Activated CD8-positive, alpha-beta memory T cell treated with anti-CD3 and anti-CD28 coated beads, Interleukin-2, amount 50 U/mL, for 1 hour (primary cell): ENCODE measurements around the gene HOMER1.

ENCODE experiments used
- DNase-seq: peaks from one replicate; pipeline ENCODE4 v3.0.0-alpha.2; 2020; ENCODE audit errors: extremely low read depth

The HOMER1 gene, protein sequence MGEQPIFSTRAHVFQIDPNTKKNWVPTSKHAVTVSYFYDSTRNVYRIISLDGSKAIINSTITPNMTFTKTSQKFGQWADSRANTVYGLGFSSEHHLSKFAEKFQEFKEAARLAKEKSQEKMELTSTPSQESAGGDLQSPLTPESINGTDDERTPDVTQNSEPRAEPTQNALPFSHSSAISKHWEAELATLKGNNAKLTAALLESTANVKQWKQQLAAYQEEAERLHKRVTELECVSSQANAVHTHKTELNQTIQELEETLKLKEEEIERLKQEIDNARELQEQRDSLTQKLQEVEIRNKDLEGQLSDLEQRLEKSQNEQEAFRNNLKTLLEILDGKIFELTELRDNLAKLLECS

DNA sequence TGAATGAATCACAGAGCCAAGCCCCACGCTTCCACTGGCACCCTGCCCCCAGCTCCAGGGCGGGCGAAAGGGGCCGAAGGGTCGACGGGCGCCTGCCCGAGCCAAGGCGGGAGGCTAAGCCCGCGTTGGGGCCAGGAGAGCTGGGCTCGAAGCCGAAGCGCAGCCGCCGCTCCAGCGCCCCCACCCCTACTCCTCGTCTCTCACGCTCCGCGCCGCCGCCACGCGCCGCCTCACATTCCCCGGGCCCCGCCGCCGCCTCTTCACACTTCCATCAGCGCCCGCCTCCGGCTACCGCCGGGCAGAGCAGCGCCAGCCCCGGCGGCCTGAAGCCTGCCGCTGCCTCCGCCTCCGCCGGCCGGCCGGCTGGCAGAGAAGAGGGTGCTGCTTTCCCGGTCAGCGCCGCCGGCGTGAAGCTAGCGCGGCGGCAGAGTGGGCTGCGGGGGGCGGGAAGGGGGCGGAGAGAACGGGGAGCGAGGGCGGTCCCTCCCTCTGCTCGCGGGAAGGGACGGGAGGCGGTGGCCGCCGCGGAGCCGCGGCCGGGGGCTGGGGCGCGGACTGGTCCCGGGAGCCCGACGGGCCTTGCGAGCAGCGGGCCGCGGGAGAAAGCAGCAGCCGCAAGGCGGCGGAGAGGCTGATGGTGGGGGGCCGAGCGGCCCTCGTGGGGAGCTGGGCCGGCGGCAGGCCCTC, at the start of gene HOMER1:
Gene HOMER1, minus strand, starts transcription at position 431 of the 687 bp plus-strand sequence. CDS start 1,360 bp downstream, outside the sequence.
- DNase-seq = peak; percentile 28

DNA sequence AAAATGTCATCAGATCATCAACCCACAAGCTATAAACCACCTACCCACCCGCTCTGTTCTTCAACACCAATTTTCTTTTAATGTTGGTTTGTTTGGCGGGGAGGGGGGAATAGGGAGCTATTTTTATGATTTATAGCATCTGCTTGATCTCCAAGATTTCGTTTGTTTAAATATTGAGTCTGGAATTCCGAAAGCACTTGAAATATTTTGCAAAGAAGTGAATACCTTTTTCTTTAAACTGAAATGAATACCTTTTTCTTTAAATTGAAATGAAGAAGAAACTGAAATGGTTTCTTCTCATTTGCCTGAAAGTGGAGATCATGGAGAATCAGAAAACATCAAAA, 49.3 kb upstream of the HOMER1 start:
- DNase-seq = no peak

DNA sequence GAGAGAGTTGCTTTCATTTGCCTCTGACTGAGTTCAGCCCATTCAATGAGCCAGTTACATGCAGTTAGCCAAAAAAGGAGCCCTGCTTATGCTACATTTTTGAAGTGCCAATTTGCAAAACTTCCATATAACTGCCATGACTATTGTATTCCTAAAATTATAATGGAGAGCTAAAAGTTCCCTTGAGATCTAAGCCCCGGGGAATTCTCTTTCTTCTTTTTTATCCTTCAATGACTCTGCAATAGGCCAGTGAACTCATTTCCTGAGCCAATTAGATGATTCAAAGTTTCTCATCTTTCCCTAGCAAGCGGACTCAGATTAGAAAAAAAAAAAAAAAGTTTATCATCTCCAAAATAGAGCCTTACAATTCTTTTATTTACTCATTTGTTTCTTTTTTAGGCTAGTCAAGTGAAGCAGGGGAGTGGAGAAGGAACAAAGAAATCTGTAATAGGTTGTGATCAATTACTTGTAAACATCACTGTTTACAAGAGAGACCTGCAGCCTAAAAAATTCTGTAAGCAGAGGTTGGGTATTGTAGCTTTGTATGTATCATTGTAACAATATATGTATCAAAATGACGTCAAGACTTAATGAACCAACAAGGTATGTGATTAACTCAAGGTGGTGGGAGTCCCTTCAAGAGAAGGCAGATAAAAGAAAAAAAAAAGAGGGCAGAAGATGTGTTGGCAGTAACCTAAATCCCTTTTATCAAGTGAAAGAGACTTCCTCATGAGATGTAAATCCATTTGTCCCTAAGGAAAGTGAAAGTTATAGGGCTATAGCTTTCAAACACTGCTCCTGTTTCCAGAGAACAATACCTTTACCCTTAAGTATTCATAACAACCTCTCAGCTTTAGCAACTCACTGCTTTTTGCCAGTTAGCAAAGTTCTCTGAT, 48.7 kb upstream of the HOMER1 start:
- DNase-seq = no peak

DNA sequence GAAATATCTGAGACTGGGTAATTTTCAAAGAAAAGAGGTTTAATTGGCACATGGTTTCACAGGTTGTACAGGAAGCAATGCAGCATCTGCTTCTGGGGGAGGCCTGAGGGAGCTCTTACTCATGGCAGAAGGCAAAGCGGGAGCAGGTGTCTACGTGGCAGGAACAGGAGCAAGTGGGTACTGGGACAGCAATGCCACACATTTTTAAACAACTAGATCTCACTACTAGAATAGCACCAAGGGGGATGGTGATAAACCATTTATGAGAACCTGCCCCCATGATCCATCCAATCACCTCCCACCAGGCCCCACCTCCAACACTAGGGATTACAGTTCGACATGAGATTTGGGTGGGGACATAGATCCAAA, 47.6 kb upstream of the HOMER1 start:
- no peak for DNase-seq

DNA sequence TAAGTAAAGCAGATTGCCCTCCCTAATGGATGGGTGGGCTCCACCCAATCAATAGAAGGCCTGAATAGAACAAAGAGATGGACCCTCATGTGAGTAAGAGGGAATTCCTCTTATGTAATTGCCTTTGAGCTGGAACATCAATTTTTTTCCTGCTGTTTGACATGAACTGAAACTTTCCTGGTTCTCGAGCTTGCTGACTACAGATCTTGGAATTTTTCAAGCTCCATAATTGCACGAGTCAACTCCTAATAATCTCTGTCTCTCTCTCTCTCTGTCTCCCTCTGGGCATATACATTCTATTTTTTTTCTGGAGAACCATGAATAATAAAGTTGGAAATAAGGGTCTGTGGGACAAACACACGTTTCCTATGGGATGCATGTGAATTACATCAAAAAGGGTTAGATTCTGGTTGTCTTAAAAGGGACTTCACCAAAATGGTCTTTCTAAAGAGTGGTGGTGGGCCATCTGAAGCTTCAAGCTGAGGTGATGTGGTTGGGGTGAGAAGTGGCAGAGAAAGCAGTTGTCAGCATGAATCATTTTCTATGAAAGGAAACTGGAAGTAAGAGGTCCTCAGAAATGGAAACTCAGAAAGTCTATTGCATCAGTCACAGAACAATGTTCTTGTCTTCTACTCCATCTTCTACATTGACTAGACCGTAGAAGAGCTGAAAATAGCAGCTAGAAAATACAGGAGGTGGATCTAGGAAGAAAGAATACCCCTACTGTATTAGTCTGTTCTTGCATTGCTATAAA, 47.0 kb upstream of the HOMER1 start:
- DNase-seq = no peak

DNA sequence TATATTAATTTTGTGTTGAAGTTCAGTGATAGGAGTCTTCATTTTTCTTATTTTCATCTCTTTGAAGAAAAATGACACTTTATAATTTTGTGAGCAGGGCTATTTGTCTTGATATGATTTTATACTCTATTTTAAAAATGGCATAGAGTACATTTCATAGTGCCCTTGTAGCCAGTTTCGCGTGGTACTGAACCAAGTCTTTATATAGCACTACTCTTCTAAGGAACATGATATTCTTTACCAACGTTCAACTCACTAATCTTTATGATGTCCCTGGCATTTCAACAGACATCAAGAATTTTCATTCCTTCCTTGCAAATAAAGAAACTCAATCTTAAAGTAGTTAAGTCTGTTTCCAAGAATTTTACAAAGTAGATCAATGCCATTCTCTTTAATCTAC, 41.5 kb upstream of the HOMER1 start:
- no peak for DNase-seq

DNA sequence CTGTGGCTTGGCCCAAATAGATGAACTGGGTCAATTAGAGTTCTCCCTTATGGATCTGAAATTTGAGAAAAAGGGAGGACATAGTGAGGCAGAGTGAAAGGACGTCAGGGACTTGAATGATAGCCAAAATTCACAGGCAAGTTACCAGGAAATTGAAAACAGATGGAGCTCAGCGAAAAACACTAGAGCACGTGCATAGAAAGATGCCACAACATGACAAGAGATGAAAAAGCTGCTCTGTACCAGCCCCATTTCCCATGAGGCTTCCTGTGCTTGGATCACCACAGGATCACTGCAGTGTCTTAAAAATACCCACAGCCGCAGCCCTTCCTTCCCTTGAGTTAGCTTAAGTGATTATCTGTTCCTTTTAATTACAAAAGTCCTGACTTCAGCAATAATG, 39.0 kb upstream of the HOMER1 start:
- DNase-seq = no peak

DNA sequence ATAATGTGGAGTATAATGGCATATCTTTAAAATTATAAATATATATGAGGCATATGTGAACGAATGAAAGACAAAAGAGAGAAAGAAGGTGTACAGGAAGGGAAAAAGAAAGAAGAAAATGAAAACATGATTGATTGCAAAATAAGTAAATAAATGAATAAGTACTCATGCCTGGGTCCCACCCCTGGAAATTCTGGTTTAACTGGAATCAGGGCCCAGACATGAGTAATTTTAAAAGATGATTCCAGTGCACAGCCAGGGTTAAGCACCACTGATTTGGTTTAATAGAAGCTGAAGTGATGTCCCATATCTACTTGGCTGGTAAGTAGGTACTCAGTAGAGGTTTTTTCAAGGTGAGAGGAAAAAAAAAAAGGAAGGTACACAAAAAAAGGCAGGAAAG, 34.0 kb upstream of the HOMER1 start:
- DNase-seq = no peak

DNA sequence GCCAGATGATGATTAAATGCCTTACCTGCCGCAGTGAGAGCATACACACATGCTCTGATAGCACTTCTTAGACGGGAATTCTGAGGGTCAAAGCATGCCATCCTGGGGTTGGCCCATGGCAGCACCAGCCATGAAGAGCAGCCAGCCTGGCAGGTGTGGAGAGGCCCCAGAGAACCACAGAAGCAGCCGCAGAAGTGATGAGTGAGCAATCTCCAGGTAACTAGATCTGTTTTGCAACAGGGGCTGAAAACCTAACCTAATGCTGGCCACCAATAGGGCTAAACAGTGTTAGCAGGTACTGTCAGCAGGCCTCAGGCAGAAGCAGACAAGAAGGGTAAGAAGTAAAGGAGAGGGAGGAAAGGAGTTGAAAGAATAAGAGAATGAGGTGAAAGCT, 33.5 kb upstream of the HOMER1 start:
- no peak for DNase-seq

DNA sequence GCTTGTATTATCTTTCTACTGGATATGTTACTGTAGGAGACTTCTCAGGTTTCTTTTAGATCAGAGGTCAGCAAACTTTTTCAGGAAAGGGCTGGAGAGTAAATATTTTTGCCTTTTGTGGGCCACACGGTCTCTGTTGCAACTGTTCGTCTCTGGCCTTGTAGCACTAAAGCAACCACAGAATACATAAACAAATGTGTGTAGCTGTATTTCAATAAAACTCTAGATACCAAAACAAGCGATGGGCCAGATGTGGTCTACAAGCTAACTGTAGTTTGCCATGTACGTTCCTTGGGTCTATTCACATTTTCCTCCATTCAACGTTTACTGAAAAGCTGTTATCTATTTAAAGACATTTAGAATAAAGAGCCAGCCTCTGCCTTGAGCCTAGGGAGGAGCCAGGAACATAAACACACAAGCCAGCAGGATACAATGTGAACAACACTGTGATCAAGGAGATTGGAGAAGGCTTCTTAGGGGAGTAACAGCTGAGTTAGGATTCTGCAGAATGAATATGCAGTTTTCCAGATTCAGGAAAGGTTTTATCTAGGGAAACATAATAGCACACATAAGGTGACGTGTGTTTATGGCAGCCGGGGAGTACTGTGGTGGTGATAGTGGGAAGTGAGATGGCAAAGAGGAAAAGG, 33.0 kb upstream of the HOMER1 start:
- DNase-seq = no peak

DNA sequence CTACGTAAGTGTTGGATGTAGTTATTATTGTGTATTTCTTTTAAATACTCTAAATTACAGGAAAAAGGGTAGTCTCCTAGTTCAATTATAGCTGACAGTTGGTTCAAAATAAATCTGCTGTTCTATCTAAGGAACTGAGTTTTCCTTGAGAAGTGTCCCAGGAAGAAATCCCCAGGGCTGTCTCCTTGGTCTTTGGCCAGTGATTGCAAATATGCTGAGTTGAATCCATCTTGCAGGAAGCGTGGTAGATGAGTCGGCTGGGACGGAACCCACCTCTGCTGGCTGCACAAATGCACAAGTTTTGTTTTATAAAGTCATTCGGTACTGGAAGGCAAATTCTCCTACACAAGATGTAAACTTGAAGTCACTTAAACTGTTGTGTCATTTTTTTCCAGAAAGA, 30.2 kb upstream of the HOMER1 start:
- DNase-seq = no peak

DNA sequence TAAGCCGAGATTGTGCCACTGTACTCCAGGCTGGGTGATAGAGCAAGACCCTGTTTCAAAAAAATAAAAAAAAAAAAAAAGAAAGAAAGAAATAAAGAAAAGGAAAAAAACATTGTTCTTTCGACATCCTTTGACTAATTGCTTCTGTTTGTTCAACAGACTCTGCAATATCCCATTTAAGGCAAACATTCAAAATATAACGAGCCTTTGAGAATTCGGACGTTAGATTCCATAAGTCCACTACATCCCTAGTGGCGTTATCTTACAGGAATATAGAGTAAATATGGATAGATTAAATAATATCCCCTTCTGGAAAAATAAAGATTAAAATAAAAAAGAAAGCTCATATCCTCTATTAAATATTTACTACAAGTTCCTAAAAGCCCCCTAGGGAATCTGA, 27.0 kb upstream of the HOMER1 start:
- no peak for DNase-seq

DNA sequence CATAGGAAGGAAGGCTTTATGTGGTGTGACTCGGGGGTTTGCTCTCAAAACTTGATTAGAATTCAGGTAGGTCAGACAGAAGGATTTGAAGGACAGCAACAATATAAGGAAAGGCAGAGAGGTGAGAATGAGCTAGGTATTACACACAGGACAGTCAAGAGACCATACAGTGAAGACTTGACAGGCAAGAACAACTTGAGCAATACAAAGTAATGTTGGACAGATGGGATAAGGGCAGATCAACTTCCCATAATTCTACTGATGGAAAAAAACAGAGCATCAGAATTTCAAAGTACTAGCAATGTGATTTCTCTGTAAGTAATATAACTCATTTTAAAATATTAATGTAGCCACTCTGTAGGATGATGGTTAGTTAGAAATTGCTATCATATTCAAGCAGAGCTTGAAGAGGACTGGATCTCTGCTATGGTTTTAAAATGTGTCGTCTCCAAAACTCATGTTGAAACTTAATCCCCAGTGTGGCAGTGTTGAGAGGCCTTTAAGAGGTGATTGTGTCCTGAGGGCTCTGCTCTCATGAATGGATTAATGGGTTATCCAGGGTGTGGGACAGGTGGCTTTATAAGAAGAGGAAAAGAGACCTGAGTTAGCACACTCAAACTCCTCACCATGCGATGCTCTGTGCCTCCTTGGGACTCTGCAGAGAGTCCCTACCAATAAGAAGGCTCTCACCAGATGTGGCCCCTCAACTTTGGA, 22.4 kb upstream of the HOMER1 start:
- no peak for DNase-seq

DNA sequence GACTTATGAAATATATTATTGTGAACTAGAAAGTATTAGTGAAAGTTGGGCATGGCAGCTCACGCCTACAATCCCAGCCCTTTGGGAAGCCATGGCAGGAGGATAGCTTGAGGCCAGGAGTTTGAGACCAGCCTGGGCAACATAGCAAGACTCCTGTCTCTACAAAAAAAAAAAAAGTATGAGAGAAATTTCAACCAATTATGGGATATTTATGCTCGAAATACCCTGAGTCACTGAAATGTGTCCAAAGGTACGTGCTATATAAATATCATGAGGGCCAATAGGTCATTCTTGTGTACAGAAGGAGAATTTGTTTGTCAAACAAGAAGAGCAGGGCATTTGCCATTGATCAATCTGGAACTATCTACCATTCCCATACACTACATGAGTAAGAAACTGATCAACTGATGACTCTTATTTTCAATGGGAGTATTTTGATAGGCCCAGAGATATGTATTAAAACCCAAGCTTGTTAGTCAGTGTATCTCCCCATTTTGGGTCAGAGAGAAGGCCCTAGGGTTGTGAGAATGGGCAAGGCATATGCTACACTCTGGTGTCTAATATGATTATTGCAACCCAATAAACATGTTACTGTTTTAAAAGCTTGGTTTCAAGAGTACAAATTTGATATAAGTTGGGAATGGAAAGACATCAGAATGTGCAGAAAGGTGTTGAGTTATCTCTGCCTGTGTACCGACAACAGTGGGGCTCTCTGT, 21.7 kb upstream of the HOMER1 start:
- DNase-seq = no peak

DNA sequence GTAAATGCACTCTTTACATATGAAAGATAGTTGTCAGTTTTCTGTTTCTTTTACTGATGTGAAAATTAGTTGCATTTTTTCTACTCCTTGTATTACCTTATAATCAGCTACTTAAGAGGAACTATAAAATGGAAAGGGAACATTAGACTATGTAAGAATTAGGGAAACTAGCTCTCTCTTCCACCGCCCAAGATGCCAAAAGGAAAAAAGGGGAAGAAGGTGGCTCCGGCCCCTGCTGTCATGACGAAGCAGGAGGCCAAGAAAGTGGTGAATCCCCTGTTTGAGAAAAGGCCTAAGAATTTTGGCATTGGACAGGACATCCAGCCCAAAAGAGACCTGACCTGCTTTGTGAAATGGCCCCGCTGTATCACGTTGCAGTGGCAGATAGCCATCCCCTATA, 15.2 kb upstream of the HOMER1 start:
- DNase-seq = no peak

DNA sequence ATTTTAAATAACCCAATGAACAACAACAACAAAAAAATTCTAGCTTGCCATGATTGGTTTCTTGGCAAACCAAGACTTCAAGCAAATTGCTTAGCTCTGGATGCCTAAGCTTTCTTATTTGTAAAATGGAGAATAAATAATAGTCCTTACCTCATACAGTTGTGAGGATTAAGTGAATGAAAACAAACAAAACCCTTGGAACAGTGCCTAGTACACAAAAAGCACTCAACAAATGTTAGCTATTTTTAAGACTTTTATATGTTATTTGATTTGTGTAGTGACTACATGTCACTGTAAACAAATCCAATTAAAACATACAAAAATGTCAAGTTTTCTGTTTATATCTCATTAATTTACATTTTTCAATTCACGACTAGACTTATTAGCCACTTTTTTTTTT, 13.5 kb upstream of the HOMER1 start:
- no peak for DNase-seq

DNA sequence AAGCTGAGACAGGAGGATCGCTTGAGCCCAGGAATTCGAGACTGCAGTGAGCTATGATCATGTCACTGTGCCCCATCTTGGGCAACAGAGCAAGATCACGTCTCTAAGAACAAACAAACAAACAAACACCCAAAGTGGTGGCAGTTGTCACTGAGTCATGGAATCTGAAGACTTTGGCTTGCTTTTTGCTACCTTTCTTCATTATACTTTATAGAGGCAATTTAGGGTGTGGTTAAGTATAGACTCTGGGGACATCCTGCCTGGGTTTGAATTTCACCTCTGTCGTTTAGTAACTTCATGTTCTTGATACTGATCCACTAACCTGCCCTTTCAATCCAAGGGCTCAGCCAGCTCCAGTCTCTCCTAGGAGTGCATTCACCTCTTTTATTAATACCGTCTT, 13.0 kb upstream of the HOMER1 start:
- DNase-seq = no peak

DNA sequence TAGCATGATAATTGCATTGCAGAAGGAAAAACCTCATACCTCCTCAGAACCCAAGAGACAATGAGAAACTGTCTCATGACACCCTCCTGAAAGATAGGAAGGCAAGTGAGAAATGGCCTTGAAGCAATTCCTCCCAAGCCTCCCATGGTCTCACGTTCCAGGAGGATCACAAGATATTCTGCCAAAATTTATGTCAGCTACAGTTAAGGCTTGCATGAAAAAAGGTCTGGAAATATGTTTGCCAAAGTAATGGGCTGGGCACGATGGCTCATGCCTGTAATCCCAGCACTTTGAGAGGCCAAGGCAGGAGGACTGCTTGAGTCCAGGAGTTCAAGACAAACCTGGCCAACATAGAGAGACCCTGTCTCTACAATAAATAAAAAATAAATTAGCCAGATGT, 12.6 kb upstream of the HOMER1 start:
- no peak for DNase-seq

DNA sequence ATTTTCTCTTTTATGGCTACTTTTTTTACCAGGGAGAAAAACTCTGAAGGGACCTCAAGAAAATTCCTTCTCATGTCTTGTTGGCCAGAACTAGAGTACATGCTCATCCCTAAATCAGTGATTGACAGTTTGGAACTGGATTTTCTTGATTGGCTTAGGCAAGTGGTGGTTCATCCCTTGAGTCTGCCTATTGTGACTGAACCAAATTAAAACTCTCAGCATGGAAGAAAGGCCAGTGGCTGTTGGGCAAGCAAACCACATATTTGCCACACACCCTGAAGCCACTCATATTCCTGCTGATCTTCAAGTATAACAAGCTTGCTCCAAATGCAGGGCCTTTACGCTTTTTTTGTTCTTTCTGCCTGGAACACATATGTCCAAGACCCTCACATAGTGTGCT, 7.2 kb upstream of the HOMER1 start:
- DNase-seq = no peak

DNA sequence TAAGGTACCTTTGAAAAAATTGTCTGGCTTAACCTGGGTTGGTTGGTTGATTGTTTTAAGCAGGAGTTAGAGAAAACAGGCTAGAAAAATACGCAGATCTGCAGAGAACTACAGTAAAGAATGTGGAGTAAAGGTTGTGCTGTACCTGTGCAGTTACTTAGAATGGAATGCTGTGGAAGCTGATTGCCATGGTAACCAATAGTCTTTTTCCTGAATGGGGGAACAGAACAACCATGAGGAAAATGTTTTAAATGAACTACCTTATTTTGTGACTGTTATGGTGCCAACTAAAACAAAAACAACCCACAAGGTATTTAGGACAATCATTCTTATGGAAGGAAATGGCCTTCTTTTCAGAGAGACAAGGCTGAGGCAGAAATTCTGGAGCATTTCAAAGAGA, 4.8 kb upstream of the HOMER1 start:
- no peak for DNase-seq
